ELR (cell line): Measurements from ENCODE around the gene CUL5.
A peak's percentile ranks its signal among the peaks of the same experiment; 100 is the strongest.
"Not testable (repeated sequence)": the region's sequence is repeated elsewhere in the genome, so short reads cannot be mapped to it uniquely, and the experiment has no call there.

Experiments used
- DNase-seq: peaks from one replicate; pipeline ENCODE4 v3.0.0-alpha.2; 2015; ENCODE audit warnings: low read depth

CUL5 gene

GRCh38 chr11:108025387-108026080 lies 16.8 kb downstream of the CUL5 start:
- no peak for DNase-seq

GRCh38 chr11:108027057-108027456 lies 18.4 kb downstream of the CUL5 start:
- peak; percentile 9 for DNase-seq

GRCh38 chr11:108028822-108029441 lies 20.2 kb downstream of the CUL5 start:
- not testable (repeated sequence) for DNase-seq

GRCh38 chr11:108031604-108032003 lies 22.9 kb downstream of the CUL5 start:
- not testable (repeated sequence) for DNase-seq

GRCh38 chr11:108032800-108033199 lies 24.1 kb downstream of the CUL5 start:
- no peak for DNase-seq

GRCh38 chr11:108034034-108034433 lies 25.3 kb downstream of the CUL5 start:
- no peak for DNase-seq

GRCh38 chr11:108034952-108035351 lies 26.3 kb downstream of the CUL5 start:
- DNase-seq: no peak

GRCh38 chr11:108035690-108036089 lies 27.0 kb downstream of the CUL5 start:
- DNase-seq: no peak

- no peak for DNase-seq
Measured at GRCh38 chr11:108037211-108037610, 28.5 kb downstream of the CUL5 start.

- DNase-seq: no peak
Measured at GRCh38 chr11:108037636-108038035, 28.9 kb downstream of the CUL5 start.

- DNase-seq: no peak
Measured at GRCh38 chr11:108048269-108048668, 39.6 kb downstream of the CUL5 start.

- no peak for DNase-seq
Measured at GRCh38 chr11:108062336-108062735, 53.6 kb downstream of the CUL5 start.

- no peak for DNase-seq
Measured at GRCh38 chr11:108063410-108063809, 54.7 kb downstream of the CUL5 start.

GRCh38 chr11:108069947-108070346 lies 61.2 kb downstream of the CUL5 start:
- DNase-seq: peak; percentile 56

GRCh38 chr11:108084811-108085210 lies 76.1 kb downstream of the CUL5 start:
- DNase-seq: no peak

GRCh38 chr11:108085672-108086071 lies 77.0 kb downstream of the CUL5 start:
- DNase-seq: no peak

- no peak for DNase-seq
Measured at GRCh38 chr11:108092134-108092533, 83.4 kb downstream of the CUL5 start.

GRCh38 chr11:108093128-108093904 lies 84.6 kb downstream of the CUL5 start:
- DNase-seq: peak; percentile 47

GRCh38 chr11:108097179-108097578 lies 88.5 kb downstream of the CUL5 start:
- DNase-seq: no peak

GRCh38 chr11:108101090-108101775 lies 92.5 kb downstream of the CUL5 start:
- no peak for DNase-seq

- DNase-seq: no peak
Measured at GRCh38 chr11:108111126-108111525, 102.4 kb downstream of the CUL5 start.

- peak; percentile 13 for DNase-seq
Measured at GRCh38 chr11:108112057-108112456, 103.4 kb downstream of the CUL5 start.
